H1 (cell line): Measurements from ENCODE around the gene BBS9. TPM values are rescaled to one million over a fixed set of nuclear protein-coding genes. Genes with fewer than 3 reads are reported as not detected.

ENCODE experiments used
- KDM4A ChIP-seq: IDR thresholded peaks from one replicate; pipeline ENCODE4 v1.7.1; 2012; ENCODE audit warnings: low read depth, mild to moderate bottlenecking, moderate library complexity, low read length, inconsistent platforms; ENCODE audit not compliant: severe bottlenecking
- TAF7 ChIP-seq: optimal IDR thresholded peaks from 2 replicates; pipeline ENCODE3; 2011; ENCODE audit warnings: low read depth, mild to moderate bottlenecking, inconsistent platforms, low read length, moderate library complexity, borderline replicate concordance
- TEAD4 ChIP-seq: IDR thresholded peaks from 2 replicates; pipeline ENCODE4 v1.6.1; 2012; ENCODE audit warnings: low read depth, low read length, inconsistent platforms, mixed read lengths
- polyA plus RNA-seq, 7 experiments: library from polyadenylated mRNA; depleted of rRNA in 3 of 7; stranded (reverse) in 5 of 7; unstranded in 2 of 7; fragments of >200 nt in 5 of 7; fragments of 200-250 nt in 2 of 7; gene quantifications; 1 replicate in 5 of 7; 2 replicates in 1 of 7; 4 replicates in 1 of 7; pipeline versions ENCODE4 v1.2.1 to v1.2.3, GENCODE V29; 2011 to 2013; ENCODE audit warnings: missing spikeins in 2 of 7, mixed read lengths in 2 of 7
- total RNA-seq: library from RNA; stranded (reverse); fragmentation: NEBNext Ultra II Directional; extraction: Animal tissue kit (Norgen Biotek cat#: 25700); gene quantifications from 2 replicates; pipeline ENCODE4 v1.2.1, GENCODE V29; 2021

BBS9 gene
- total and polyA plus RNA-seq, 2 of the 8 experiments (the other 6 are each of a cell fraction or from before 2014, with no cell fraction given) = 22.3 to 37.0 TPM

- no peak for TF ChIP-seq KDM4A
- TF ChIP-seq TEAD4 = no peak
- TF ChIP-seq TAF7 = no peak
Measured at GRCh38 chr7:33554046-33554445, 424.7 kb downstream of the BBS9 start (continued).
